ENCODE results near the gene TMEM63C.

TMEM63C gene

GRCh38 chr14:77284466-77284865 lies 102.9 kb downstream of the TMEM63C start:
- DNase-seq, result no peak

DNA sequence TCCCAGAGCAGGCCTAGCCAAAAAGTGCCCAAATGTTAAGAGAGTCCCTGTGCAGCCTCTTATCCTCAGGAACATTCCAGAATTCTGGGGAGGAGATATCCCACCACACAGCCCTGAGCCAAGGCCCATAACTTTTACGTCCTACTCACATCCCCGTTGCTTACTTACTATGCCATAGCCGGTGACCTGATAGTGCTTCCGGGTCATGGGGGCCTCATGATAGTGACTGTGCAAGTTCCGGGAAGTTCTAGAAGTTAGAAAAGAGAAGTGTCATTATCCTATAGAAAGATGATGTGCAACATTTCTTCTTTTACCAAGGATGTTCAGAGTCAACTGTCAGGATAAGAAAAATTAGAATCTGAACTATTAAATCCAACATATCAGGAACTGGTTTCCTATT lies 105.0 kb downstream of the TMEM63C start:
- no peak for DNase-seq

DNA sequence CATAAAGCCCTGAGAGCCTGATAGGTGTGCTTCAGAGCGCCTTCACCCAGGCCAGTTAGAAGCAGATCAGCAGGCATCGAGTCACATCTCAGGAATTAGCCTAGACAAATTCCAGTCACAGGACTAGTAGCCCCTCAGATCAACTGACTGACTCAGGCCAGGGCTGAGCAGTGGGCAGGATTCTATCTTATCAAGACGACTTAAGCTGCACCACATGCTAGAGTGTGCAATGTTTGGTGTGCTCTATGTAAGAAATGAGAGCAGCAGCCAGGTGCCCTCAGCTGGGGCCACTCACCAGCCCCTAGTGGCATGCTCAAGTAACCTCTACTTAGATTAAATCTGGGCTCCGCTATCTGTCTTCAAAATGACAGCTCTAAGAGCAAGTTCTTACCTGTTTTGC lies 109.1 kb downstream of the TMEM63C start:
- DNase-seq, result peak; percentile 37

GRCh38 chr14:77296155-77296554 lies 114.6 kb downstream of the TMEM63C start:
- DNase-seq, result no peak

- no peak for DNase-seq
These were observed 115.3 kb downstream of the TMEM63C start for GRCh38 chr14:77296906-77297305.

GRCh38 chr14:77299771-77300170 lies 118.2 kb downstream of the TMEM63C start:
- DNase-seq, result no peak

- peak; percentile 84 for DNase-seq
These were observed 119.5 kb downstream of the TMEM63C start for GRCh38 chr14:77301103-77301502.

DNA sequence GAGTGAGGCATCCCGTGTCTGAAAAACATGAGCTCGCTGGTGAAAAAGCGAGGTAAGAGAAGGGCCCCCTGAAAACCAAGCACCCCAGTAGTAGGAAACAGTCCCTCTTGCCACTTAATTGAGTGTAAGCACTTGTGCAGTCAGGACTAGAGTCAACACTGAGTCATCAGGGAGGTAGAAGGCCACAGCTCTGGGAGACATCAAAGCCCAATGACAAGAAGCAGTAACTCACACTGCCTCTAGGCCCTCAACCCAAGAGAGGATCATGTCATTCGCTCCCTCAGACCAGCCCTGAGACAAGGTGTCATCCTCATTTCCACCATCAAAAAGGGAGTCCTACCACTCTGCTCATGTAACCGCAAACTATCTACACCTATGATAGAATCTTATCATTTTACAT lies 121.3 kb downstream of the TMEM63C start:
- DNase-seq, result no peak

DNA sequence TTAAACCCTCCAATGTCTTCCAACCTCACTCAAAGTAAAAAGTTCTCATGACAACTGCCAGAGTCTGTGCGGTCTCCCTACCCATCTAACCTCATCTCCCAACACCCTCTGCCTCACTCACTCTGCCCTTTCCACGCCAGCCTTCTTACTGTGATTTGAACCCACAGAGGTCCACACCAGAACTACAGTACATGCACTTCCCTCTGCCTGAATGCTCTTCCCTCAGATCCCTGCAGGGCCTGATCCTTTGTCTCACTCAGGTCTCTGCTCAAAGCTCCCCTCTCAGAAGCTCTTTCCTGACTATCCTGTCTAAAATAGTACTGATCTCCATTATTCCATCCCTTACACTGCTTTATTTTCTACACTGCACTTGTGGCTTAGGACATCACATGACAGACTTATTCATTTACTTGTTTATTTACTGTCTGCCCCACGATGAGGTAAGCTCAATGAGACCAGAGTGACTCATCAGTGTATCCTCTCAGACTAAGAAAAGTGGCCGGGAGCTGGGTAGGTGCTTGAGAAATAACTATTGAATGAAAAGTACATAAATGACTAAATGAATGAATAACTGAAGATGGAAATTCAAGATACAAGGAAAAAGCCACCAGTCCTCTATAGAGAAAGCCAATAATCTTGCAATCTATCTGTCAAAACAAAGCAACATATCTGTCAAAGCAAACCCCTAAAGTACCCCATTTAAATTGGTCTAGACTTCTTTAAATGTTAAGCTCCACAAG lies 122.0 kb downstream of the TMEM63C start:
- peak; percentile 22 for DNase-seq

- no peak for DNase-seq
These were observed 124.1 kb downstream of the TMEM63C start for GRCh38 chr14:77305696-77306095.

DNA sequence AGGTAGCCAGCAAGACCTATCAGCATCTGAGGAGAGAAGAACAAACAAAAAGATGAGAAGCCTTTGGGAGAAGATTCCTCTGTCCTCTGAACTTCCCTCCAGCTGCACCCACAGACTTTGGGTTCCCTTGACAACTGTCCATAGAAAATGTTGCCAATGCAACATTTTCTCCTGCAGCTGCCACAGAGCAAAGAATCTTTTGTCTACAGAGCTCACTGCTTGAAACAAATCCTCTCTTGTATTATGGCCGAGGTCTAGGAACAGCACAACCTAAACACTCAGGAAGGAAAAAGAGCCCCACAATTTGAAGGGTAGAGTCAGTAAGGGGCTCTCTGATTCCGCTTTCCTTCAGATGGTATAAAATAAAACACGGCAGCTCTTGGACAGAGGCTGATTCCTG lies 124.8 kb downstream of the TMEM63C start:
- no peak for DNase-seq

DNA sequence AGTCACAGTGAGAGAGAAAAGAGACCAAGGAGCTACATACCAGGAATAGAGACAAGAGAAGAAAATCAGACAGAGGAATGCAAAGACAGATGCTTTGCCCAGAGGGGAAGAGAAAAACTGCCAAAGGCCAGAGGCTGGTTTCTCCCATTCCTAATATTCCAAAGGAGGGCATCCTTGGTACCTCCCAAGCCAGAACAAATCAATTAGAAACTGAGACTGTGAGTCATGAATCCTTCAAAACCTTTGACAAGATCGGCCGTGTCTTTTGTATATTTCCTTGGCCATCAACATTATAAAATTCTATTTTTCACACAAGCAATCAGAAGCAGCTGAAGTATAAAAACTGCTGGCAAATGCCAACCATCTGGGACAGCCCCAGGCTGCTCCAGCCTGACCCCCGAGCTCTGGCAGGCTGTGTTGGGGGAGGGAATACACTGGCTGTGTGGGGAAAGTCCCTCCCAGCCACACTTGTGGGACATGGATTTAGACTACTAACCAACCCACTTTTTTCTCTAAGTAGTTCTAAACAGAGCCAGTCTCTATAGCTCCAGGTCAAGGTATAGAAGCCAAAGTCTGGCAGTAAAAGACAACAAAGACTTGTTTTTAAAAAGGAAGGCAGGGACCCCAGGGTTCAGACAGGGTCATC lies 125.4 kb downstream of the TMEM63C start:
- DNase-seq, result no peak

All from hematopoietic multipotent progenitor cell treated with erythropoietin and hydrocortisone succinate and interleukin-3 and kit ligand, for 6 days (in vitro differentiated cells).